ENCODE data around the gene SUGCT. TPM values are rescaled to one million over a fixed set of nuclear protein-coding genes. Genes with fewer than 3 reads are reported as not detected.

Gene SUGCT
- total and polyA plus RNA-seq, 8 donors = 0.73 to 1.9 (median 1.2) TPM

DNA sequence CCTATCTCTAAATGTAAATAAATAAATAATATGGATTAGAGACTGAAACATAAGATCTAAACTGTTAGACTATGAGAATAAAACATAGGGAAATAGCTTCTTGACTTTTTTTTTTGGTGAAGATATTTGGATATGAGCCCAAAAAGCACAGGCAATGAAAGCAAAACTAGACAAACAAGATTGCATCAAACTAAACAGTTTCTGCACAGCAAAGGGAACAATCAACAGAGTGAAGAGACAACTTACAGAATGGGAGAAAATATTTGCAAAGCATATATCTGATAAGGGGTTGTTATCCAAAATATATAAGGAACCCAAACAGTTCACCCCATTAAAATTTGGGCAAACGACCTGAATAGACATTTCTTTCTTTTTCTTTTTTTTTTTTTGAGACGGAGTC lies 148.1 kb downstream of the SUGCT start:
- Histone ChIP-seq H3K27ac (no peak overlapping the region), H3K36me3 (no peaks in the 10 kb centered on the region), H3K9me3 (no peaks in the 10 kb centered on the region), H3K4me3 (no peak overlapping the region), H3K27me3 (no peaks in the 10 kb centered on the region), H3K4me1 (no peaks in the 10 kb centered on the region)
- TF ChIP-seq, protein P1, sequence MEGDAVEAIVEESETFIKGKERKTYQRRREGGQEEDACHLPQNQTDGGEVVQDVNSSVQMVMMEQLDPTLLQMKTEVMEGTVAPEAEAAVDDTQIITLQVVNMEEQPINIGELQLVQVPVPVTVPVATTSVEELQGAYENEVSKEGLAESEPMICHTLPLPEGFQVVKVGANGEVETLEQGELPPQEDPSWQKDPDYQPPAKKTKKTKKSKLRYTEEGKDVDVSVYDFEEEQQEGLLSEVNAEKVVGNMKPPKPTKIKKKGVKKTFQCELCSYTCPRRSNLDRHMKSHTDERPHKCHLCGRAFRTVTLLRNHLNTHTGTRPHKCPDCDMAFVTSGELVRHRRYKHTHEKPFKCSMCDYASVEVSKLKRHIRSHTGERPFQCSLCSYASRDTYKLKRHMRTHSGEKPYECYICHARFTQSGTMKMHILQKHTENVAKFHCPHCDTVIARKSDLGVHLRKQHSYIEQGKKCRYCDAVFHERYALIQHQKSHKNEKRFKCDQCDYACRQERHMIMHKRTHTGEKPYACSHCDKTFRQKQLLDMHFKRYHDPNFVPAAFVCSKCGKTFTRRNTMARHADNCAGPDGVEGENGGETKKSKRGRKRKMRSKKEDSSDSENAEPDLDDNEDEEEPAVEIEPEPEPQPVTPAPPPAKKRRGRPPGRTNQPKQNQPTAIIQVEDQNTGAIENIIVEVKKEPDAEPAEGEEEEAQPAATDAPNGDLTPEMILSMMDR (IDR thresholded peaks at IDR 0.05) = no peak
- no peak for DNase-seq
- WGBS, 2 donors = 71 to 84% methylated on average over 2 of the region's 2 CpGs
- intact Hi-C loops (cut with DNase I) = no loop called here
- ATAC-seq = no peak
- FAIRE-seq = no peak

DNA sequence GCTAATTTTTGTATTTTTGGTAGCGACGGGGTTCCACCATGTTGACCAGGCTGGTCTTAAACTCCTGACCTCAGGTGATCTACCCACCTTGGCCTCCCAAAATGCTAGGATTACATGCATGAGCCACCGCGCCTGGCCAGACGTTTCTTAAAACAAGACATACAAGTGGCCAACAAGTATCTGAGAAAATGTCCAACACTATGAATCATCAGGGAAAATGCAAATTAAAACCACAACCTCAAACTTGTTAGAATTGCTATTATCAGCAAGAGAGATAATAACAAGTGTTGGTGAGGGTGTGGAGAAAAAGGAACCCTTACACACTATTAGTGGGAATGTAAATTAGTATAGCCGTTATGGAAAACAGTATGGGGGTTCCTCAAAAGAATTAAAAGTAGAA lies 148.6 kb downstream of the SUGCT start:
- intact Hi-C loops (cut with DNase I) = no loop called here
- Histone ChIP-seq H3K4me3 (no peak overlapping the region), H3K27me3 (no peaks in the 10 kb centered on the region), H3K4me1 (no peaks in the 10 kb centered on the region), H3K27ac (no peak overlapping the region), H3K36me3 (no peaks in the 10 kb centered on the region), H3K9me3 (no peaks in the 10 kb centered on the region)
- WGBS, 2 donors = 86 to 88% methylated on average over 6 of the region's 6 CpGs
- ATAC-seq = no peak
- no peak for DNase-seq
- no peak for FAIRE-seq
- TF ChIP-seq, protein P1 (IDR thresholded peaks at IDR 0.05) = no peak

GRCh38 chr7:40288827-40289226 lies 154.0 kb downstream of the SUGCT start:
- WGBS, 2 donors = 68 to 84% methylated on average over 2 of the region's 2 CpGs
- DNase-seq (no peak), FAIRE-seq (no peak), ATAC-seq (no peak)
- Histone ChIP-seq H3K36me3 (no peaks in the 10 kb centered on the region), H3K27me3 (no peaks in the 10 kb centered on the region), H3K4me3 (no peak overlapping the region), H3K9me3 (no peaks in the 10 kb centered on the region), H3K27ac (no peak overlapping the region), H3K4me1 (no peaks in the 10 kb centered on the region)
- intact Hi-C loops (cut with DNase I) = no loop called here
- TF ChIP-seq, protein P1 (IDR thresholded peaks at IDR 0.05) = no peak

DNA sequence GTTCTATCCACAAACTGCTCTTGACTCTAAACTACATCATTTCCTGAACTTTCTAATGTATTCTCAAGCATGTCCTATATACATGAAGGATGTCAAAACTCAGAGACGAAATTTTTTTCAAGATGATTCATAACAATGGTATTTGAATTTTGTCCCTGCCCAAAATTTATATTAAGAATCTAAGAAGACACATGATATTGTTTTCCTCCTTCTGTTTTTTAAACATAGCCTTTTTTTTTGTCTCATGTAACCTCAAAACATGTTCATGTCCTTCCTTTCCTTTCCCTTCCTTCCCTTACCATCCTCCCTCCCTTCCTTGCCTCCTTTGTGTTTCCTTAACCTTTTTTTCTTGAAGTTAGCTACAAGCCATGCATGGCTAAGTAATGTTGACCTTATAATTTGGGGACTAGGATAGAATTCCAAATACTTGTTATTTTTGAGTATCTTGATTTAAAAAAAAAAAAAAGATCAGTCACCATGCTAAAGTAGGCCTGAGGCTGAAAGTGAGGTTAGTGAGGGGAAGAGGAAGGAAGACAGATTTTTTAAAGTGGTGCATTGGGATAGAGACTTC lies 163.0 kb downstream of the SUGCT start:
- ATAC-seq (no peak), DNase-seq (no peak), FAIRE-seq (no peak)
- no peak overlapping the region for H3K27ac ChIP-seq
- H3K4me3 ChIP-seq = no peak overlapping the region
- no peaks in the 10 kb centered on the region for H3K36me3 ChIP-seq
- intact Hi-C loops (cut with DNase I) = no loop called here
- H3K9me3 ChIP-seq = no peaks in the 10 kb centered on the region
- TF ChIP-seq, protein P1 (IDR thresholded peaks at IDR 0.05) = no peak
- no peaks in the 10 kb centered on the region for H3K4me1 ChIP-seq
- H3K27me3 ChIP-seq = no peaks in the 10 kb centered on the region
- 70 to 93% methylated on average over 1 of the region's 1 CpG for WGBS, 2 donors

GRCh38 chr7:40298421-40298820 lies 163.6 kb downstream of the SUGCT start:
- intact Hi-C loops (cut with DNase I) = no loop called here
- Histone ChIP-seq H3K9me3 (no peaks in the 10 kb centered on the region), H3K4me1 (no peaks in the 10 kb centered on the region), H3K4me3 (no peak overlapping the region), H3K27me3 (no peaks in the 10 kb centered on the region), H3K36me3 (no peaks in the 10 kb centered on the region), H3K27ac (no peak overlapping the region)
- TF ChIP-seq, protein P1 (IDR thresholded peaks at IDR 0.05) = no peak
- peak in 1 of 4 donors; percentile 23 for ATAC-seq
- WGBS, 2 donors = 66 to 69% methylated on average over 2 of the region's 2 CpGs
- DNase-seq = no peak
- no peak for FAIRE-seq
